Measurements from ENCODE around the gene SLC12A5. TPM values are rescaled to one million over a fixed set of nuclear protein-coding genes. Genes with fewer than 3 reads are reported as not detected.
"Not testable (repeated sequence)": the region's sequence is repeated elsewhere in the genome, so short reads cannot be mapped to it uniquely, and the experiment has no call there.

Gene SLC12A5
- polyA plus RNA-seq, 6 donors from 2014 or later: not detected

DNA sequence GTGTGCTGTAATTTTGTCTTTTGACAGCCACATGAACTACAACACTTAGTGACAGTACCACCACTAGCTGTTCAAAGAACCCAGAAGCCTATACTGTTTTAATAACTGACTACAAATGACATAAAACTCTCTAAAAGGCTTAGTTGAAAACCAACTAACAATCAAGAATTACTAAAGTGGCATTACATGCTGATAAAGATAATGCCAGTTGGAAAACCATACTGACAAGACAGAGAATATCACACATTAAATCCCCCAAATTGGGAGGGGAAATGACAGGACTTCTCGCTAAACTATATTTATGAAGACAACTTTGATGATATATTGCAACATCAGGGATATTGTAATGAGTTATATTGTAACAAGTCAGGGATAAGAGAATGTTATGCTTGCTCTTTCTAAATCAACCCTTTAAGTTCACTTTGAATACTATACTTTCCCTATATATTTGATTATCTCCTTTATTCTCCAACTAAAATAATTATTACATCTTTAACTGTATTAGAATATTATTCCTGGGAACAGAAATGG is 54.6 kb downstream of the SLC12A5 start:
- H3K4me3 Mint-ChIP-seq: peak overlapping the region in 2 of 8 donors; percentile 19 to 59
- H3K27me3 Mint-ChIP-seq: no peaks in the 10 kb centered on the region
- ATAC-seq (ENCODE audit: low read depth in 2 of 2) (no peak), DNase-seq (no peak)
- H3K9me3 Mint-ChIP-seq: no peaks in the 10 kb centered on the region
- H3K4me1 Mint-ChIP-seq: peaks cover 62 to 67% (median 63%) of the 10 kb centered on the region in 3 donors
- H3K36me3 Mint-ChIP-seq: peaks cover 0 to 5% of the 10 kb centered on the region in 2 donors
- no peak overlapping the region for H3K27ac Mint-ChIP-seq

- no peaks in the 10 kb centered on the region for H3K36me3 Mint-ChIP-seq
These were observed 55.8 kb downstream of the SLC12A5 start for GRCh38 chr20:46084805-46085178.

GRCh38 chr20:46085179-46085851 is 56.3 kb downstream of the SLC12A5 start:
- H3K4me3 Mint-ChIP-seq: peak overlapping the region in 2 of 8 donors; percentile 32 to 67
- no peaks in the 10 kb centered on the region for H3K9me3 Mint-ChIP-seq
- no peak overlapping the region for H3K27ac Mint-ChIP-seq
- DNase-seq: no peak
- no peaks in the 10 kb centered on the region for H3K36me3 Mint-ChIP-seq
- H3K4me1 Mint-ChIP-seq: peaks cover 60 to 73% (median 63%) of the 10 kb centered on the region in 3 donors
- no peaks in the 10 kb centered on the region for H3K27me3 Mint-ChIP-seq
- ATAC-seq (ENCODE audit: low read depth in 2 of 2): no peak

More at GRCh38 chr20:46084805-46085178, 55.8 kb downstream of the SLC12A5 start:
- no peaks in the 10 kb centered on the region for H3K9me3 Mint-ChIP-seq
- ATAC-seq (ENCODE audit: low read depth in 2 of 2) (no peak), DNase-seq (no peak)
- no peak overlapping the region for H3K27ac Mint-ChIP-seq
- H3K4me3 Mint-ChIP-seq: peak overlapping the region in 3 of 8 donors; percentile 32 to 67 (median 44)
- no peaks in the 10 kb centered on the region for H3K27me3 Mint-ChIP-seq
- H3K4me1 Mint-ChIP-seq: peaks cover 58 to 70% (median 58%) of the 10 kb centered on the region in 3 donors

GRCh38 chr20:46087161-46087560 is 58.1 kb downstream of the SLC12A5 start:
- DNase-seq: no peak
- Mint-ChIP-seq H3K27me3 (no peaks in the 10 kb centered on the region), H3K36me3 (no peaks in the 10 kb centered on the region), H3K27ac (peak overlapping the region in 1 of 6 donors; percentile 30), H3K4me3 (peak overlapping the region in 6 of 8 donors; percentile 38 to 98 (median 64)), H3K4me1 (peaks cover 55 to 71% (median 57%) of the 10 kb centered on the region in 3 donors), H3K9me3 (no peaks in the 10 kb centered on the region)
- ATAC-seq (ENCODE audit: low read depth in 2 of 2): no peak

GRCh38 chr20:46088409-46089166 is 59.6 kb downstream of the SLC12A5 start:
- H3K27me3 Mint-ChIP-seq: no peaks in the 10 kb centered on the region
- no peaks in the 10 kb centered on the region for H3K36me3 Mint-ChIP-seq
- peak overlapping the region; percentile 66 to 93 (median 84) for H3K27ac Mint-ChIP-seq
- peaks cover 43 to 57% (median 47%) of the 10 kb centered on the region in 3 donors for H3K4me1 Mint-ChIP-seq
- H3K4me3 Mint-ChIP-seq: peak overlapping the region; percentile 83 to 98 (median 92)
- DNase-seq (no peak), ATAC-seq (ENCODE audit: low read depth in 2 of 2) (no peak)
- H3K9me3 Mint-ChIP-seq: no peaks in the 10 kb centered on the region

GRCh38 chr20:46089167-46089416 is 60.1 kb downstream of the SLC12A5 start:
- H3K4me1 Mint-ChIP-seq: peaks cover 42 to 52% (median 46%) of the 10 kb centered on the region in 3 donors
- peak overlapping the region; percentile 78 to 93 (median 84) for H3K27ac Mint-ChIP-seq
- H3K36me3 Mint-ChIP-seq: no peaks in the 10 kb centered on the region
- DNase-seq (no peak), ATAC-seq (ENCODE audit: low read depth in 2 of 2) (peak in 1 of 2 donors; percentile 27)
- no peaks in the 10 kb centered on the region for H3K9me3 Mint-ChIP-seq
- no peaks in the 10 kb centered on the region for H3K27me3 Mint-ChIP-seq
- H3K4me3 Mint-ChIP-seq: peak overlapping the region; percentile 83 to 98 (median 92)

- Mint-ChIP-seq H3K4me1 (peaks cover 41 to 50% (median 42%) of the 10 kb centered on the region in 3 donors), H3K27me3 (no peaks in the 10 kb centered on the region), H3K9me3 (no peaks in the 10 kb centered on the region), H3K4me3 (peak within 1 kb of the TSS; percentile 85 to 98 (median 92)), H3K27ac (peak within 1 kb of the TSS; percentile 89 to 98 (median 93)), H3K36me3 (no peaks in the 10 kb centered on the region)
- DNase-seq (peak; percentile 94), ATAC-seq (ENCODE audit: low read depth in 2 of 2) (peak; percentile 87)
These were observed 60.7 kb downstream of the SLC12A5 start, which contains the start of gene NCOA5 for GRCh38 chr20:46089417-46090388. Gene NCOA5 (minus strand): TSS chr20:46089962. CDS start chr20:46079424, 10,538 bp downstream.

DNA sequence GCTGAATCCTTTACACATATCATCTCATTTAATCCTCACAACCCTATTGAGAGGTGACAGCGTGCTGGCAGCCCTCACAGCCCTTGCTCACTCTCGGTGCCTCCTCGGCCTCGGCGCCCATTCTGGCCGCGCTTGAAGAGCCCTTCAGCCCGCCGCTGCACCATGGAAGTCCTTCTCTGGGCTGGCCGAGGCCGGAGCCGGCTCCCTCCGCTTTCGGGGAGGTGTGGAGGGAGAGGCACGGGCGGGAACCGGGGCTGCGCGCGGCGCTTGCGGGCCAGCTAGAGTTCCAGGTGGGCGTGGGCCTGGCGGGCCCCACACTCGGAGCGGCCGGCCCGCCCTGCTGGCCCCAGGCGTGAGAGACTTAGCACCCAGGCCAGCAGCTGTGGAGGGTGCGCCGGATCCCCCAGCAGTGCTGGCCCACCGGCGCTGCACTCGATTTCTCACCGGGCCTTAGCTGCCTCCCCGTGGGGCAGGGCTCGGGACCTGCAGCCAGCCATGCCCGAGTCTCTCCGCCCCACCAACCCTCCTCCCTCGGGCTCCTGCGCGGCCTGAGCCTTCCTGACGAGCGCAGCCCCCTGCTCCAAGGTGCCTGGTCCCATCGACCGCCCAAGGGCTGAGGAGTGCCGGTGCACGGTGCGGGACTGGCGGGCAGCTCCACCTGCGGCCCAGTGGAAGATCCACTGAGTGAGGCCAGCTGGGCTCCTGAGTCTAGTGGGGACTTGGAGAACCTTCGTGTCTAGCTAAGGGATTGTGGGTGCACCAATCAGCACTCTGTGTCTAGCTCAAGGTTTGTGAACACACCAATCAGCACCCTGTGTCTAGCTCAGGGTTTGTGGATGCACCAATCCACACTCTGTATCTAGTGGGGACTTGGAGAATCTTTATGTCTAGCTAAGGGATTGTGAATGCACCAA is 62.9 kb downstream of the SLC12A5 start:
- DNase-seq; ATAC-seq (ENCODE audit: low read depth in 2 of 2); H3K9me3 Mint-ChIP-seq; H3K27me3 Mint-ChIP-seq; H3K36me3 Mint-ChIP-seq; H3K27ac Mint-ChIP-seq: not testable (repeated sequence)
- Mint-ChIP-seq H3K4me1 (peaks cover 21 to 29% (median 25%) of the 10 kb centered on the region in 3 donors), H3K4me3 (peak overlapping the region in 1 of 8 donors; percentile 27)

DNA sequence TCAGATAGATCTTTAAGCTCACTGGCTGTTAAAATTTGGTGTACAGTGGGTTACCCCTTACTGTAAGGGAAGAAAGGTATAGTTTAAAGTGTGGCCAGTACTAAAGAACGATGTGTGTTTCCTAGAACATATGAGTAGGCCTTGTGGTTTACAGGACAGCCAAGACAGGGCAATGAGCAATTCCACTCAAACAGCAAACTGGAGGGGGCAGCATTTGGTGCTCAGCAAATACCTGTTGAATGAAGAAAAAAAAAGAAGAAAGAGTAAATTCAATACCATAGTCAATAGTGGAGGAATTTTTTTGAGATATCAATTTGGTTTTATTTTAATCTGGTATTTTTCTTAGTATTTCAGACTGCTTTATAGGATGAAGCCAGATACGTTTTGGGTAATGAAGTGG is 64.5 kb downstream of the SLC12A5 start:
- H3K27me3 Mint-ChIP-seq: no peaks in the 10 kb centered on the region
- H3K27ac Mint-ChIP-seq: no peak overlapping the region
- DNase-seq (no peak), ATAC-seq (ENCODE audit: low read depth in 2 of 2) (no peak)
- H3K4me3 Mint-ChIP-seq: peak overlapping the region in 1 of 8 donors; percentile 70
- no peaks in the 10 kb centered on the region for H3K9me3 Mint-ChIP-seq
- H3K36me3 Mint-ChIP-seq: no peaks in the 10 kb centered on the region
- H3K4me1 Mint-ChIP-seq: peaks cover 8 to 12% (median 11%) of the 10 kb centered on the region in 3 donors

DNA sequence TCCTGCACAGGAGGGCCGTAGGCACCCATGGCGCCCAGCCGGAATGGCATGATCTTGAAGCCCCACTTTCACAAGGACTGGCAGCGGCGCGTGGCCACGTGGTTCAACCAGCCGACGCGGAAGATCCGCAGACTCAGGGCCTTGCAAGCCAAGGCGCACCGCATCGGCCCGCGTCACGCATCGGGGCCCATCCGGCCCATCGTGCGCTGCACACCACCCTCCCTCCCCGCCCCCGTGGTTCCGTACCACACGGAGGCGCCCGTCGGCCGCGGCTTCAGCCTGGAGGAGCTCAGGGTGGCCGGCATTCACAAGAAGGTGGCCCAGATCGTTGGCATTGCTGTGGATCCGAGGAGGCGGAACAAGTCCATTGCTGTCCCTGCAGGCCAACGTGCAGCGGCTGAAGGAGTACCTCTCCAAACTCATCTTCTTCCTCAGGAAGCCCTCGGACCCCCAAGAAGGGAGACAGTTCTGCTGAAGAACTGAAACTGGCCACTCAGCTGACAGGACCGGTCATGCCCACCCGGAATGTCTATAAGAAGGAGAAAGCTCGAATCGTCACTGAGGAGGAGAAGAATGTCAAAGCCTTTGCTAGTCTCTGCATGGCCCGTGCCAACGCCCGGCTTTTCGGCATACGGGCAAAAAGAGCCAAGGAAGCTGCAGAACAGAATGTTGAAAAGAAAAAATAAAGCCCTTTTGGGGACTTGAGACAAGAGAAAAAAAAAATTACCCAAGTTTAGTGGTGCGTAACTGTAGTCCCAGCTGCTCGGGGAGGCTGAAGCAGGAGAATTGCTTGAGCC is 70.7 kb downstream of the SLC12A5 start:
- Mint-ChIP-seq H3K9me3 (peaks cover 0 to 3% (median 0%) of the 10 kb centered on the region in 7 donors), H3K36me3 (no peaks in the 10 kb centered on the region), H3K4me3 (peak overlapping the region in 6 of 8 donors; percentile 45 to 80 (median 66)), H3K4me1 (peaks cover 9 to 11% (median 10%) of the 10 kb centered on the region in 3 donors), H3K27ac (peak overlapping the region in 2 of 6 donors; percentile 47 to 82), H3K27me3 (peaks cover 6 to 24% (median 21%) of the 10 kb centered on the region in 3 donors)
- DNase-seq (peak; percentile 62), ATAC-seq (ENCODE audit: low read depth in 2 of 2) (peak; percentile 98 to 99)

DNA sequence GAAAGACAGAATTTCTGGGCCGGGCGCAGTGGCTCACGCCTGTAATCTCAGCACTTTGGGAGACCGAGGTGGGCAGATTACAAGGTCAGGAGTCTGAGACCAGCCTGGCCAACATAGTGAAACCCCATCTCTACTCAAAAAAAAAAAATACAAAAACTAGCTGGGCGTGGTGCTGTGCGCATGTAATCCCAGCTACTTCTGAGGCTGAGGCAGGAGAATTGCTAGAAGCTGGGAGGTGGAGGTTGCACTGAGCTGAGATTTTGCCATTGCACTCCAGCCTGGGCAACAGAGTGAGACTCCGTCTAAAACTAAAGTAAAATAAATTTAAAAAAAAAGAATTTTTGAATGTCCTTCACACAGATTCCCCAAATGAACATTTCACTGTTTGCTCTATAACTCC is 71.4 kb downstream of the SLC12A5 start:
- not testable (repeated sequence) for H3K27ac Mint-ChIP-seq; ATAC-seq (ENCODE audit: low read depth in 2 of 2); H3K36me3 Mint-ChIP-seq; H3K9me3 Mint-ChIP-seq; DNase-seq
- Mint-ChIP-seq H3K27me3 (peaks cover 6 to 29% (median 21%) of the 10 kb centered on the region in 3 donors), H3K4me3 (peak overlapping the region in 3 of 8 donors; percentile 19 to 48 (median 45)), H3K4me1 (peaks cover 9 to 11% (median 10%) of the 10 kb centered on the region in 3 donors)

Data from naive B cell (primary cell).